Measurements from ENCODE around the gene RESF1.

The RESF1 gene

GRCh38 chr12:32005496-32006125 lies 46.4 kb downstream of the RESF1 start:
- H3K27ac ChIP-seq (ENCODE audit: low read depth in 2 of 2, low read length in 2 of 2) = no peak overlapping the region
- H3K27me3 ChIP-seq (ENCODE audit: control insufficient read depth in 2 of 2, insufficient read depth in 2 of 2, low read length in 2 of 2) = no peaks in the 10 kb centered on the region
- no peak overlapping the region for H3K9ac ChIP-seq (ENCODE audit: low read depth in 1 of 2, low read length in 2 of 2)
- no peaks in the 10 kb centered on the region for H3K4me1 ChIP-seq (ENCODE audit: control insufficient read depth in 2 of 2, insufficient read depth in 2 of 2, low read length in 2 of 2)
- H3K9me3 ChIP-seq (ENCODE audit: control insufficient read depth in 2 of 2, low read length in 2 of 2) = no peaks in the 10 kb centered on the region
- H3K4me3 ChIP-seq (ENCODE audit: low read length in 2 of 2) = no peak overlapping the region
- H3K36me3 ChIP-seq (ENCODE audit: control insufficient read depth in 2 of 2, insufficient read depth in 2 of 2, low read length in 2 of 2) = peaks cover 0 to 3% of the 10 kb centered on the region in 2 donors
